Caco-2 (cell line): ENCODE data around the gene CABLES2. TPM values are rescaled to one million over a fixed set of nuclear protein-coding genes. Genes with fewer than 3 reads are reported as not detected.

Experiments
- BruUV-seq: library from RNA; stranded (reverse); fragments of 400-500 nt; replicated peaks from 2 replicates; lab custom pipeline; 2021; lab: Mats Ljungman, UMichigan
- CTCF ChIA-PET: fragments of 300-600 bp; sonication (Branson Sonifier 250); formaldehyde crosslinking; loops from one replicate; lab custom pipeline; 2022; ENCODE audit warnings: antibody characterized with exemption; lab: Charles Lee
- POLR2A ChIA-PET: fragments of 300-600 bp; sonication (Branson Sonifier 250); formaldehyde crosslinking; loops from one replicate; lab custom pipeline; 2022; ENCODE audit warnings: antibody characterized with exemption; lab: Charles Lee
- DNase-seq, 2 experiments: peaks; one replicate each; pipeline versions ENCODE4 v3.0.0 to v3.0.0-alpha.2; 2020 to 2022
- H3K27me3 ChIP-seq: replicated peaks from 2 replicates; pipeline ENCODE4 v1.6.0; 2011; ENCODE audit warnings: low read length; ENCODE audit not compliant: control insufficient read depth, insufficient read depth
- H3K36me3 ChIP-seq: 2 replicates; pipeline ENCODE4 v1.5.1; 2011; ENCODE audit warnings: low read length; ENCODE audit not compliant: control insufficient read depth, insufficient read depth
- H3K4me1 ChIP-seq: fragments of 250-450 bp; sonication (Bioruptor Pico); 2 replicates; pipeline ENCODE4 v1.5.1; 2020; ENCODE audit warnings: mild to moderate bottlenecking
- H3K4me3 ChIP-seq: 2 replicates; pipeline ENCODE4 v1.5.1; 2011; ENCODE audit warnings: low read depth, mild to moderate bottlenecking, control low read depth, low read length
- H3K9me3 ChIP-seq: fragments of 250-450 bp; sonication (Bioruptor Pico); 2 replicates; pipeline ENCODE4 v1.5.1; 2020; ENCODE audit warnings: mild to moderate bottlenecking, moderate library complexity
- H3K27ac Mint-ChIP-seq: one replicate; pipeline ENCODE4 v1.8.0; 2022; ENCODE audit warnings: mixed read lengths; ENCODE audit not compliant: unreplicated experiment
- H3K27me3 Mint-ChIP-seq: one replicate; pipeline ENCODE4 v1.8.0; 2022; ENCODE audit warnings: mixed read lengths; ENCODE audit not compliant: insufficient read depth, unreplicated experiment
- H3K36me3 Mint-ChIP-seq: one replicate; pipeline ENCODE4 v1.8.0; 2022; ENCODE audit warnings: mild to moderate bottlenecking, mixed read lengths; ENCODE audit not compliant: insufficient read depth, unreplicated experiment
- H3K4me1 Mint-ChIP-seq: one replicate; pipeline ENCODE4 v1.8.0; 2022; ENCODE audit warnings: low read depth, mixed read lengths; ENCODE audit not compliant: unreplicated experiment
- H3K4me3 Mint-ChIP-seq: one replicate; pipeline ENCODE4 v1.8.0; 2022; ENCODE audit warnings: mild to moderate bottlenecking, moderate library complexity, mixed read lengths; ENCODE audit not compliant: unreplicated experiment
- H3K9me3 Mint-ChIP-seq: one replicate; pipeline ENCODE4 v1.8.0; 2022; ENCODE audit warnings: mixed read lengths; ENCODE audit not compliant: unreplicated experiment
- CTCF ChIP-seq, 2 experiments: fragments of 200-600 bp in 1 of 2; IDR thresholded peaks; 1 replicate in 1 of 2; 2 replicates in 1 of 2; pipeline versions ENCODE4 v1.5.1 to v1.8.0; 2011 to 2022; ENCODE audit warnings: antibody characterized with exemption in 1 of 2, control low read depth in 1 of 2, inconsistent platforms in 1 of 2, low read depth in 1 of 2, low read length in 1 of 2, mild to moderate bottlenecking in 1 of 2, moderate library complexity in 1 of 2; ENCODE audit not compliant: insufficient read depth in 1 of 2, severe bottlenecking in 1 of 2, unreplicated experiment in 1 of 2
- intact Hi-C: fragments of 100-400 bp; cut with micrococcal nuclease; formaldehyde crosslinking; loops from one replicate; pipeline ENCODE4 v1.10.0; 2022; ENCODE audit not compliant: unreplicated experiment
- total RNA-seq: library from RNA; stranded (reverse); gene quantifications from 2 replicates; pipeline ENCODE4 v1.2.3, GENCODE V29; 2022

CABLES2 gene
- total RNA-seq, 1 experiment from 2014 or later, result 36.4 TPM

GRCh38 chr20:62389601-62390087, 17.4 kb downstream of the CABLES2 start:
- POLR2A ChIA-PET, result interaction anchor here (0.6 to 0.7 kb wide), 2 partner anchors 87 to 353 kb away, joined by 3 to 6 read pairs; no protein-coding TSS in a partner anchor
- Histone ChIP-seq H3K36me3 (peaks cover 16% of the 10 kb centered on the region), H3K27me3 (no peaks in the 10 kb centered on the region), H3K9me3 (no peaks in the 10 kb centered on the region), H3K4me3 (no peak overlapping the region), H3K4me1 (peaks cover 13% of the 10 kb centered on the region)
- H3K27ac Mint-ChIP-seq, result peak overlapping the region; percentile 95
- no peak for TF ChIP-seq CTCF (IDR thresholded peaks at IDR 0.05; ENCODE audit: insufficient read depth in 1 of 2, low read depth in 1 of 2, low read length in 1 of 2, severe bottlenecking in 1 of 2, unreplicated experiment in 1 of 2)
- peak overlapping the region; percentile 99 for H3K4me3 Mint-ChIP-seq
- H3K27me3 Mint-ChIP-seq, result no peaks in the 10 kb centered on the region
- peaks cover 82% of the 10 kb centered on the region for H3K36me3 Mint-ChIP-seq
- CTCF ChIA-PET, result interaction anchor here (1.0 to 1.3 kb wide), 2 partner anchors 21 to 227 kb away, joined by 3 to 4 read pairs; no protein-coding TSS in a partner anchor
- H3K9me3 Mint-ChIP-seq, result no peaks in the 10 kb centered on the region
- DNase-seq, result no peak
- H3K4me1 Mint-ChIP-seq, result peaks cover 28% of the 10 kb centered on the region
- BruUV-seq, result no TSS peak
- intact Hi-C loops, result no loop called here

DNA sequence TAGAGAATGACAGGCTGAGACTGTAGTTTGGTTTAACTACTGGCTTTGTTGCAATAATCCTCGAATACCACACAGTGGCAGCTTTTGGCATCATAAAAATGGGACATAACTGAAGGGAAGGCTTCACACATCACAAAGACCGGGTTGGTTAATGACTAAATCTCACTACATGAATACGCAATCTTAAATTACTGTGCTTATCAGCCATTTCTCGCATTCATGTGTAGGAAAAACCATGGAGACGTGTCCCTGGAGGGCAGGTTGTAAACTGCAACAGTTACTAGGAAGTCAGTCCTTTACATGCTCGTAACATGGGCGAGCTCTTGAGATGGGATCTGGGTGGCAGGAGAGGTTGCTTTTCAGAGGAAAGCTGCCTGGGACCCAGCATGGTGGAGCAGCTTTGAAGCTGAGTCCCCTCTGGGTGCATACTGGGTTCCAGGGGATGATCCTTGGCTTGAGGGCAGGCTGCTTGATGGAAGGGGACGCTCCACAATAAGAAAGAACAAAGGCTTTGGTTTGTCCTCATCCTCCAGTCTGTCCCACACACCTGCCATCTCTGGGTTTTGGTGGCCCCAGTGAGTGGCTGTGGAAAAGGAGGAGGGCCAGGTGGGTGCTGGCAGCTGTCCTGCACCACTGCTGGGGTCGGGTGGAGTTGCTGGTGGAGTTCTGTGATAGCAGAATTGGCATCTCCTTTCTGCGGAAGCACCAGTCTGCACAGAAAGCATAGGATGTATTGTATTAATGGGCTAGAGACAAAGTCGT, 18.1 kb downstream of the CABLES2 start:
- Histone ChIP-seq H3K27me3 (no peaks in the 10 kb centered on the region), H3K4me3 (no peak overlapping the region)

More for the DNA sequence above, 18.1 kb downstream of the CABLES2 start:
- intact Hi-C loops, result no loop called here
- Mint-ChIP-seq H3K27me3 (no peaks in the 10 kb centered on the region), H3K36me3 (peaks cover 82% of the 10 kb centered on the region), H3K4me1 (peaks cover 28% of the 10 kb centered on the region), H3K9me3 (no peaks in the 10 kb centered on the region), H3K4me3 (peak overlapping the region; percentile 99), H3K27ac (peak overlapping the region; percentile 95)
- no TSS peak for BruUV-seq
- ChIA-PET POLR2A (interaction anchor here (3.0 kb wide), 1 partner anchor 22 kb away, joined by 43 read pairs; the partner anchor contains the start of gene LAMA5), CTCF (interaction anchor here (0.6 to 1.3 kb wide), 4 partner anchors 11 to 228 kb away, joined by 3 to 4 read pairs (median 4); no protein-coding TSS in a partner anchor)
- peaks cover 16% of the 10 kb centered on the region for H3K36me3 ChIP-seq
- TF ChIP-seq CTCF (IDR thresholded peaks at IDR 0.05; ENCODE audit: insufficient read depth in 1 of 2, low read depth in 1 of 2, low read length in 1 of 2, severe bottlenecking in 1 of 2, unreplicated experiment in 1 of 2), result peak in 1 of 2 experiments; percentile 2
- H3K4me1 ChIP-seq, result peaks cover 13% of the 10 kb centered on the region
- no peak for DNase-seq
- H3K9me3 ChIP-seq, result no peaks in the 10 kb centered on the region
